ENCODE measurements around the gene ATG13.

ATG13 gene

GRCh38 chr11:46722566-46723358 is 105.4 kb downstream of the ATG13 start:
- no peak overlapping the region for H3K4me3 ChIP-seq (replicated peaks; ENCODE audit: low read depth, low read length)
- no peak for DNase-seq (ENCODE audit: extremely low read depth, low read depth)
- no peak for TF ChIP-seq CTCF (IDR thresholded peaks at IDR 0.05; ENCODE audit: low read depth, low read length, missing control alignments)

DNA sequence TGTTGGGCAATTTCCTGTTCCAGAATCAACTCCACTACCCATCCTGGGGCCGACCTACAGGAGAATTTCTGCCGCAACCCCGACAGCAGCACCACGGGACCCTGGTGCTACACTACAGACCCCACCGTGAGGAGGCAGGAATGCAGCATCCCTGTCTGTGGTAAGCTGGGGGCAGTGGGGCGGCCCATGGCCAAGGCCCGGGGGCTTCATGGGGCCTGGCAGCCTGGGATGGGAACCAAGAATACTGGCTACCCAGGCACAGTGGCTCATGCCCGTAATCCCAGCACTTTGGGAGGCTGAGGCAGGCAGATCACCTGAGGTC is 106.0 kb downstream of the ATG13 start:
- DNase-seq (ENCODE audit: extremely low read depth, low read depth), result no peak
- TF ChIP-seq CTCF (IDR thresholded peaks at IDR 0.05; ENCODE audit: low read depth, low read length, missing control alignments), result no peak
- no peak overlapping the region for H3K4me3 ChIP-seq (replicated peaks; ENCODE audit: low read depth, low read length)

DNA sequence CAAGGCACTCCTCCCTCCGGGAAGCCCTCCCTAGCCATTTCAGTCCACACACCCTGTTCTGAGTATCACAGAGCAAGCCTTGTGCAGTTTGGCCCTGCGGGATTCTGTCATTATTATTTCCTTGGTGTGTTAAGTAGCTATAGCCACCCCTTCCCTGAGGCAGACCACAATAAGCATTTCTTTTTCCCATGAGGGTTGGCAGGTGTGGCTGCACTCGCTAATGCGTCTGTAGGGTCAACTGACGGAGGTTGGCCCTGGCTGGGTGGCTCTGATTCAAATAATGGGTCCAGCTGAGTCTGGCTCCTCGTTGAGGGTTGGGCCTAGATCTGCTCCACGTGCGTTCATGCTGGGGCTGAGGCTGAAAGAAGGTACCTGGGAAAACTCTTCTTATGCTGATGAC is 106.7 kb downstream of the ATG13 start:
- no peak overlapping the region for H3K4me3 ChIP-seq (replicated peaks; ENCODE audit: low read depth, low read length)
- DNase-seq (ENCODE audit: extremely low read depth, low read depth), result no peak
- TF ChIP-seq CTCF (IDR thresholded peaks at IDR 0.05; ENCODE audit: low read depth, low read length, missing control alignments), result no peak

All from HFF-Myc (cell line).